HPDE6-E6E7 (cell line): ENCODE measurements around the gene ATF6.
A peak's percentile ranks its signal among the peaks of the same experiment; 100 is the strongest.
"Not testable (repeated sequence)": the region's sequence is repeated elsewhere in the genome, so short reads cannot be mapped to it uniquely, and the experiment has no call there.

Source experiments
- DNase-seq: peaks from one replicate; pipeline ENCODE4 v3.0.0; 2011; ENCODE audit warnings: missing footprints; ENCODE audit errors: extremely low spot score

Gene ATF6

GRCh38 chr1:161781995-161782394 is 15.9 kb downstream of the ATF6 start:
- no peak for DNase-seq

GRCh38 chr1:161782886-161783285 is 16.8 kb downstream of the ATF6 start:
- DNase-seq = no peak

GRCh38 chr1:161784968-161785367 is 18.8 kb downstream of the ATF6 start:
- no peak for DNase-seq

GRCh38 chr1:161787355-161787754 is 21.2 kb downstream of the ATF6 start:
- DNase-seq = no peak

GRCh38 chr1:161790587-161791317 is 24.6 kb downstream of the ATF6 start:
- DNase-seq = no peak

- no peak for DNase-seq
Observed at GRCh38 chr1:161791904-161792655, 26.0 kb downstream of the ATF6 start.

GRCh38 chr1:161792740-161793139 is 26.6 kb downstream of the ATF6 start:
- DNase-seq = peak; percentile 63

- no peak for DNase-seq
Observed at GRCh38 chr1:161799792-161800191, 33.7 kb downstream of the ATF6 start.

- no peak for DNase-seq
Observed at GRCh38 chr1:161801955-161802354, 35.8 kb downstream of the ATF6 start.

- DNase-seq = no peak
Observed at GRCh38 chr1:161803181-161803580, 37.1 kb downstream of the ATF6 start.

- no peak for DNase-seq
Observed at GRCh38 chr1:161805399-161806197, 39.5 kb downstream of the ATF6 start.

GRCh38 chr1:161809202-161809601 is 43.1 kb downstream of the ATF6 start:
- DNase-seq = not testable (repeated sequence)

GRCh38 chr1:161809656-161810055 is 43.5 kb downstream of the ATF6 start:
- not testable (repeated sequence) for DNase-seq

GRCh38 chr1:161810780-161811179 is 44.7 kb downstream of the ATF6 start:
- DNase-seq = no peak

GRCh38 chr1:161816201-161816600 is 50.1 kb downstream of the ATF6 start:
- DNase-seq = no peak

- no peak for DNase-seq
Observed at GRCh38 chr1:161817176-161817730, 51.1 kb downstream of the ATF6 start.

- no peak for DNase-seq
Observed at GRCh38 chr1:161820914-161821313, 54.8 kb downstream of the ATF6 start.

- DNase-seq = no peak
Observed at GRCh38 chr1:161824618-161825017, 58.5 kb downstream of the ATF6 start.

- DNase-seq = no peak
Observed at GRCh38 chr1:161825831-161826230, 59.7 kb downstream of the ATF6 start.

- DNase-seq = no peak
Observed at GRCh38 chr1:161826478-161826877, 60.4 kb downstream of the ATF6 start.

GRCh38 chr1:161827786-161828185 is 61.7 kb downstream of the ATF6 start:
- DNase-seq = no peak

- not testable (repeated sequence) for DNase-seq
Observed at GRCh38 chr1:161832299-161832907, 66.3 kb downstream of the ATF6 start.
